Osteoblast (primary cell): ENCODE data around the gene ZNF330. TPM values are rescaled to one million over a fixed set of nuclear protein-coding genes. Genes with fewer than 3 reads are reported as not detected.

Experiments
- DNase-seq: peaks from one replicate; pipeline ENCODE4 v3.0.0; 2011; ENCODE audit warnings: low spot score, mixed read lengths; ENCODE audit not compliant: insufficient read length; ENCODE audit errors: missing footprints
- H2AFZ ChIP-seq: 2 replicates; pipeline ENCODE4 v1.6.0; 2011; ENCODE audit warnings: mild to moderate bottlenecking, low read length
- H3K27ac ChIP-seq: 2 replicates; pipeline ENCODE4 v1.5.1; 2011; ENCODE audit warnings: mild to moderate bottlenecking, low read depth, low read length, moderate library complexity
- H3K27me3 ChIP-seq: 2 replicates; pipeline ENCODE4 v1.6.0; 2012; ENCODE audit warnings: mild to moderate bottlenecking, control low read depth, inconsistent platforms, low read length, moderate library complexity; ENCODE audit not compliant: insufficient read depth
- H3K36me3 ChIP-seq: 2 replicates; pipeline ENCODE4 v1.5.1; 2011; ENCODE audit warnings: mild to moderate bottlenecking, low read length, control low read depth, moderate library complexity; ENCODE audit not compliant: insufficient read depth
- H3K4me1 ChIP-seq: 2 replicates; pipeline ENCODE4 v1.5.1; 2011; ENCODE audit warnings: mild to moderate bottlenecking, low read length, control low read depth, moderate library complexity; ENCODE audit not compliant: insufficient read depth
- H3K4me2 ChIP-seq: 2 replicates; pipeline ENCODE4 v1.6.0; 2011; ENCODE audit warnings: mild to moderate bottlenecking, low read length; ENCODE audit not compliant: insufficient read depth
- H3K4me3 ChIP-seq: fragments of 200-600 bp; sonication (generic); 3 replicates; pipeline ENCODE4 v1.5.1; 2012; ENCODE audit warnings: mild to moderate bottlenecking, low read length, inconsistent platforms; ENCODE audit not compliant: insufficient read depth
- H3K79me2 ChIP-seq: 2 replicates; pipeline ENCODE4 v1.6.0; 2012; ENCODE audit warnings: mild to moderate bottlenecking, low read length, control low read depth, inconsistent platforms; ENCODE audit not compliant: insufficient read depth
- H3K9me3 ChIP-seq: 2 replicates; pipeline ENCODE4 v1.5.1; 2011; ENCODE audit warnings: low read depth, low read length, control low read depth
- H4K20me1 ChIP-seq: 2 replicates; pipeline ENCODE4 v1.6.0; 2012; ENCODE audit warnings: mild to moderate bottlenecking, low read length, control low read depth; ENCODE audit not compliant: insufficient read depth
- total RNA-seq: library from RNA; depleted of rRNA; stranded (reverse); fragments of >200 nt; gene quantifications from 2 replicates; pipeline ENCODE4 v1.2.3, GENCODE V29; 2012
- TF ChIP-seq, protein P1 (sequence below): IDR thresholded peaks from 2 replicates; pipeline ENCODE4 v1.5.1; 2011; ENCODE audit warnings: mild to moderate bottlenecking, low read depth, low read length, moderate library complexity; ENCODE audit errors: extremely low read depth

ZNF330 gene
- 33.0 and 33.7 TPM in 2 replicates for total RNA-seq

DNA sequence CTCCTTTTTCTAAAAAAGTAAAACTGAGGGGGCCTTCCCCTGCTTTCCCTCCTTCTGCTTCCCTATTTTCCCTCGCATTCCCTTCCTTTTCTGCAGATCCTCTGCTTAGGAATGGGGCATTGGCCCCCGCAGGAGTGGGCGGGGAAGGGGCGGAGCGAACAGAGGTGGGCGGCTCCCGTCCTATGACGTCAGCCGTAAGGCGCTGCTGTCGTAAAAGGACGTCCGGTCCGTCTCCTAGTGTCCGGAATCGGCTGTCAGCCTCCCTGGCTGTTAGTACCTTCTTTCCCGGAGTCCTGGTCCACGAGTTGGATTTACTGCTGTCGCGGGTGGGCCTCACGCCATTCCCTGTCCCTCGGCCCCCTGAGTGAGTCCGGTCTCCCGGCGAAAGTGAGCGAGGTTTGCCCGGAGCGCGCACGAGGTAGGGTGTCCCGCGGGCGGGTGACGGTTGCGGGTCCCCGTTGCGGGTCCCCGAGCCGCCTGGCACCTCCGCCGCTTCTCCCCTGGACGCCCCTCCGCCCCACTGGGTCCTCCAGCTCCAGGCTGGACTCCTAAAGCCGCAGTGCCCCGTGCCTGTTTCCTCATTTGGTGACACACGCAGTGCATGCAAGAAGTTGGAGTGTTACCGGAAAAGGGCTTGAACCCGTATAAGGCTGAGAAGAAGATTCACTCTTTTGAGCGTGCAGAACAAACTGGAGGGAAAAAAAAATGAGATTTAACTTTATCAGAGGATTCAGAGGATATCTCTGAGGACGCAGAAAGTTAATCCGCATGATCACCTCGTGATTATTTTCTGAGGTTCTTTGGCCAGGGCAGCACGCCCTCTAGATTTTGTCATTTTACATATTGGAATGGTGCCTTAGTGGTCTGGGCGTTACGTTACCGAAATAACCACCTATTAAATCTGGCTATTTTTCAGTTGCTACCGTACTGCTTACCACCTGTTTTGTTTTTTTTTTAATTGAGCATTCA, at the start of gene ZNF330:
Gene ZNF330, plus strand, starts transcription at position 205 of the 969 bp plus-strand sequence. CDS start 1,477 bp downstream, outside the sequence.
- TF ChIP-seq, protein P1, sequence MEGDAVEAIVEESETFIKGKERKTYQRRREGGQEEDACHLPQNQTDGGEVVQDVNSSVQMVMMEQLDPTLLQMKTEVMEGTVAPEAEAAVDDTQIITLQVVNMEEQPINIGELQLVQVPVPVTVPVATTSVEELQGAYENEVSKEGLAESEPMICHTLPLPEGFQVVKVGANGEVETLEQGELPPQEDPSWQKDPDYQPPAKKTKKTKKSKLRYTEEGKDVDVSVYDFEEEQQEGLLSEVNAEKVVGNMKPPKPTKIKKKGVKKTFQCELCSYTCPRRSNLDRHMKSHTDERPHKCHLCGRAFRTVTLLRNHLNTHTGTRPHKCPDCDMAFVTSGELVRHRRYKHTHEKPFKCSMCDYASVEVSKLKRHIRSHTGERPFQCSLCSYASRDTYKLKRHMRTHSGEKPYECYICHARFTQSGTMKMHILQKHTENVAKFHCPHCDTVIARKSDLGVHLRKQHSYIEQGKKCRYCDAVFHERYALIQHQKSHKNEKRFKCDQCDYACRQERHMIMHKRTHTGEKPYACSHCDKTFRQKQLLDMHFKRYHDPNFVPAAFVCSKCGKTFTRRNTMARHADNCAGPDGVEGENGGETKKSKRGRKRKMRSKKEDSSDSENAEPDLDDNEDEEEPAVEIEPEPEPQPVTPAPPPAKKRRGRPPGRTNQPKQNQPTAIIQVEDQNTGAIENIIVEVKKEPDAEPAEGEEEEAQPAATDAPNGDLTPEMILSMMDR, result peak; percentile 29
- Histone ChIP-seq H3K9me3 (no peaks in the 10 kb centered on the region), H3K4me3 (peak within 1 kb of the TSS; percentile 98), H3K27ac (peak within 1 kb of the TSS; percentile 96), H3K4me1 (peaks cover 12% of the 10 kb centered on the region), H3K4me2 (peak within 1 kb of the TSS; percentile 92), H3K27me3 (no peaks in the 10 kb centered on the region), H2AFZ (peak within 1 kb of the TSS; percentile 92), H3K79me2 (peaks cover 50% of the 10 kb centered on the region), H4K20me1 (peaks cover 3% of the 10 kb centered on the region), H3K36me3 (peaks cover 28% of the 10 kb centered on the region)
- DNase-seq, result peak; percentile 94

GRCh38 chr4:141174457-141174856, 46.2 kb upstream of the ZNF330 start:
- Histone ChIP-seq H4K20me1 (no peaks in the 10 kb centered on the region), H3K27ac (no peak overlapping the region), H3K4me1 (no peaks in the 10 kb centered on the region), H2AFZ (no peak overlapping the region), H3K36me3 (no peaks in the 10 kb centered on the region), H3K4me3 (no peak overlapping the region), H3K27me3 (peaks cover 16% of the 10 kb centered on the region), H3K4me2 (no peak overlapping the region), H3K9me3 (no peaks in the 10 kb centered on the region), H3K79me2 (no peaks in the 10 kb centered on the region)
- TF ChIP-seq, protein P1, result no peak
- no peak for DNase-seq

DNA sequence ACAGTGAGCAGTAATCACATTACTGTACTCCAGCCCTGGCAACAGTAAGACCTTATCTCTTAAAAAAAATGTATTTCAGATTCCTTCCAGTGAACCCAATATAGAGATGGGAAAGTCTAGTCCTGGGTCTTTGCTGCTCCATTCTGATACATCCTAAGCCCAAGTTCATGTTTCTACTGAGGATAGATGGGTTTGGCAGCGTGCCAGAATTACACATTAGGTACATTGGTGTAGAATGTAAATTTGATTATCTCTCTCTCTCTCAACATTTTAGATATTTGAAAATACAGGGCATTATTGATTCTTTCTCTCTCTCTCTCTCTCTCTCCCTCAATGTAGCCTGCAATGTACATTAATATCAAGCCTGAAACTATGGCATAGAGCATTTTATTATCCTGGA, 43.5 kb upstream of the ZNF330 start:
- Histone ChIP-seq H3K4me3 (no peak overlapping the region), H3K4me2 (no peak overlapping the region), H2AFZ (no peak overlapping the region), H3K9me3 (no peaks in the 10 kb centered on the region), H3K27me3 (peaks cover 22% of the 10 kb centered on the region), H3K36me3 (no peaks in the 10 kb centered on the region), H3K79me2 (no peaks in the 10 kb centered on the region), H3K27ac (no peak overlapping the region), H4K20me1 (no peaks in the 10 kb centered on the region), H3K4me1 (no peaks in the 10 kb centered on the region)
- DNase-seq, result no peak
- TF ChIP-seq, protein P1, result no peak
